K562 (cell line): Measurements from ENCODE around the gene PLEKHO2. TPM values are rescaled to one million over a fixed set of nuclear protein-coding genes. Genes with fewer than 3 reads are reported as not detected.
A peak's percentile ranks its signal among the peaks of the same experiment; 100 is the strongest.

Source experiments
- ATAC-seq: fragments of 200-7000 bp; cut with Tn5 transposase; 3 replicates; pipeline ENCODE4 v1.9.1; 2020; ENCODE audit warnings: moderate library complexity
- BruUV-seq: library from RNA; stranded (reverse); fragments of 400-500 nt; replicated peaks from 2 replicates; lab custom pipeline; 2021; lab: Mats Ljungman, UMichigan
- CTCF ChIA-PET: fragments of 300-600 bp; formaldehyde crosslinking; extraction: SDS; loops from one replicate; lab custom pipeline; 2021; ENCODE audit warnings: low intra/inter-chr PET ratio; lab: Yijun Ruan, JAX
- POLR2A ChIA-PET: fragments of 300-600, 350-650 bp; sonication (Branson Sonifier 250); formaldehyde crosslinking; extraction: SDS; loops from one replicate; lab custom pipeline; 2021; ENCODE audit warnings: antibody characterized with exemption, inconsistent platforms; lab: Yijun Ruan, JAX
- DNase-seq, 4 experiments: peaks; one replicate each; pipeline versions ENCODE4 v3.0.0 to v3.0.0-alpha.2; 2011 to 2018; ENCODE audit warnings: low spot score in 3 of 4, mixed read lengths in 3 of 4; ENCODE audit errors: extremely low read depth in 1 of 4
- FAIRE-seq: peaks from 2 replicates; lab custom pipeline; 2011; peaks lifted over from hg19 to GRCh38; lab: Jason Lieb, UNC
- H2AFZ ChIP-seq: 2 replicates; pipeline ENCODE4 v1.6.0; 2011; ENCODE audit warnings: low read depth, low read length, control low read depth, inconsistent platforms
- H3K27ac ChIP-seq: fragments of 200-600 bp; 3 replicates; pipeline ENCODE4 v1.8.0; 2011; ENCODE audit warnings: low read depth, mild to moderate bottlenecking, control low read depth, inconsistent platforms, low read length, moderate library complexity, mixed read lengths; ENCODE audit errors: extremely low read depth
- H3K27me3 ChIP-seq, 2 experiments: fragments of 300-600 bp in 1 of 2; 2 replicates in 1 of 2; 3 replicates in 1 of 2; pipeline versions ENCODE4 v1.6.0 to v1.8.0; 2011; ENCODE audit warnings: inconsistent platforms in 2 of 2, low read length in 2 of 2, mild to moderate bottlenecking in 1 of 2, mixed read lengths in 1 of 2, moderate library complexity in 1 of 2; ENCODE audit not compliant: control insufficient read depth in 2 of 2, insufficient read depth in 2 of 2
- H3K36me3 ChIP-seq: fragments of 300-600 bp; 3 replicates; pipeline ENCODE4 v1.8.0; 2011; ENCODE audit warnings: mild to moderate bottlenecking, low read length, inconsistent platforms; ENCODE audit not compliant: control insufficient read depth, insufficient read depth
- H3K4me1 ChIP-seq, 2 experiments: fragments of 200-600 bp in 1 of 2; replicated peaks in 1 of 2; 2 replicates in 1 of 2; 3 replicates in 1 of 2; pipeline versions ENCODE4 v1.5.1 to v1.8.0; 2011; ENCODE audit warnings: inconsistent platforms in 2 of 2, low read length in 2 of 2, mild to moderate bottlenecking in 1 of 2, mixed read lengths in 1 of 2, moderate library complexity in 1 of 2; ENCODE audit not compliant: control insufficient read depth in 2 of 2, insufficient read depth in 2 of 2
- H3K4me2 ChIP-seq: 2 replicates; pipeline ENCODE4 v1.6.1; 2011; ENCODE audit warnings: low read length, control low read depth, inconsistent platforms, mixed read lengths; ENCODE audit not compliant: insufficient read depth
- H3K4me3 ChIP-seq: fragments of 200-600 bp; sonication (generic), shearing (Covaris generic); 2 replicates; pipeline ENCODE4 v1.5.1; 2016; ENCODE audit warnings: control low read depth, inconsistent platforms
- H3K79me2 ChIP-seq: fragments of 200-600 bp; 3 replicates; pipeline ENCODE4 v1.8.0; 2011; ENCODE audit warnings: low read length, inconsistent platforms; ENCODE audit not compliant: control insufficient read depth, insufficient read depth
- H3K9ac ChIP-seq, 2 experiments: 2 replicates each; pipeline versions ENCODE4 v1.6.0 to v1.6.1; 2011; ENCODE audit warnings: low read depth in 2 of 2, low read length in 2 of 2, control low read depth in 1 of 2, inconsistent platforms in 1 of 2, mild to moderate bottlenecking in 1 of 2, mixed read lengths in 1 of 2; ENCODE audit not compliant: insufficient read depth in 1 of 2
- H3K9me1 ChIP-seq: one replicate; pipeline ENCODE4 v1.6.0; 2011; ENCODE audit warnings: inconsistent platforms, mild to moderate bottlenecking, low read length, moderate library complexity; ENCODE audit not compliant: control insufficient read depth, insufficient read depth
- H3K9me3 ChIP-seq: replicated peaks from 2 replicates; pipeline ENCODE4 v1.5.1; 2011; ENCODE audit warnings: low read depth, low read length, inconsistent platforms; ENCODE audit not compliant: control insufficient read depth, insufficient read depth
- H4K20me1 ChIP-seq: replicated peaks from 2 replicates; pipeline ENCODE4 v1.6.1; 2011; ENCODE audit warnings: low read length, inconsistent platforms, mixed read lengths; ENCODE audit not compliant: control insufficient read depth, insufficient read depth
- BHLHE40 ChIP-seq: IDR thresholded peaks from 2 replicates; pipeline ENCODE4 v1.6.1; 2011; ENCODE audit warnings: low read length, improper control_type of control experiment
- CTBP1 ChIP-seq: fragments of 450-650 bp; IDR thresholded peaks from 2 replicates; pipeline ENCODE4 v1.6.1; 2016; ENCODE audit warnings: borderline replicate concordance
- FOSL1 ChIP-seq: fragments of 200-800 bp; sonication (Bioruptor generic); conservative IDR thresholded peaks from 2 replicates; pipeline ENCODE4 v1.6.1; 2016; ENCODE audit warnings: missing genetic modification characterization, missing compliant biosample characterization
- JUN ChIP-seq, 2 experiments: sonication (generic) in 1 of 2; formaldehyde crosslinking in 1 of 2; IDR thresholded peaks; 2 replicates each; pipeline versions ENCODE4 v1.6.1 to v1.8.0; 2012 to 2022; ENCODE audit warnings: borderline replicate concordance in 2 of 2, mild to moderate bottlenecking in 2 of 2, improper control_type of control experiment in 1 of 2, low read depth in 1 of 2, low read length in 1 of 2, missing genetic modification reagents in 1 of 2
- NFIC ChIP-seq: fragments of 450-650 bp; IDR thresholded peaks from 2 replicates; pipeline ENCODE4 v1.6.1; 2017; ENCODE audit warnings: mild to moderate bottlenecking, inconsistent platforms
- NFIX ChIP-seq: fragments of 250-450 bp; sonication (Bioruptor Pico); IDR thresholded peaks from 2 replicates; pipeline ENCODE4 v1.4.0; 2020; ENCODE audit warnings: low read depth, mild to moderate bottlenecking, moderate library complexity
- NR2C2 ChIP-seq, 2 experiments: fragments of 200-800 bp in 1 of 2; sonication (Bioruptor generic) in 1 of 2; sonication (generic) in 1 of 2; formaldehyde crosslinking in 1 of 2; IDR thresholded peaks; 2 replicates each; pipeline versions ENCODE4 v1.6.1 to v1.8.0; 2016 to 2022; ENCODE audit warnings: mild to moderate bottlenecking in 1 of 2, missing compliant biosample characterization in 1 of 2, missing genetic modification characterization in 1 of 2, missing genetic modification reagents in 1 of 2
- ZFX ChIP-seq: sonication (generic); formaldehyde crosslinking; IDR thresholded peaks from 2 replicates; pipeline ENCODE4 v1.8.0; 2022; ENCODE audit warnings: mild to moderate bottlenecking, missing genetic modification reagents, moderate library complexity
- WGBS: fragments of 100-300 bp; shearing (Covaris generic); methylation state at CpG from one replicate; pipeline ENCODE4 v1.1.6; 2016; ENCODE audit warnings: low coverage, mixed read lengths; ENCODE audit not compliant: insufficient coverage; ENCODE audit errors: missing lambda C conversion rate; 5-methylcytosine and 5-hydroxymethylcytosine counted together
- in situ Hi-C: fragments of 300-500 bp; cut with MboI; formaldehyde crosslinking; loops from 4 replicates; pipeline ENCODE4 v1.15.0; 2018; ENCODE audit warnings: inconsistent platforms, mixed read lengths
- intact Hi-C: fragments of 100-400 bp; cut with micrococcal nuclease; formaldehyde crosslinking; loops from 2 replicates; pipeline ENCODE4 v1.14.2; 2022
- polyA plus RNA-seq, 8 experiments: library from polyadenylated mRNA; depleted of rRNA in 4 of 8; stranded (reverse) in 5 of 8; unstranded in 3 of 8; fragments of >200 nt; fragmentation: Nextera tagmentation in 2 of 8; fragmentation: Illumina TruSeq in 1 of 8; extraction: Ambion mirVana in 2 of 8; extraction: Trizol in 1 of 8; gene quantifications; 2 replicates each; pipeline versions ENCODE4 v1.2.1 to v1.2.3, GENCODE V29; 2011 to 2014; ENCODE audit warnings: inconsistent platforms in 1 of 8, missing spikeins in 1 of 8
- total RNA-seq, 7 experiments: library from RNA; depleted of rRNA in 6 of 7; stranded (reverse); fragments of >200 nt in 6 of 7; fragmentation: Illumina TruSeq in 2 of 7; extraction: Trizol in 2 of 7; gene quantifications; 2 replicates each; pipeline versions ENCODE4 v1.2.1 to v1.2.3, GENCODE V29; 2011 to 2021; ENCODE audit warnings: low replicate concordance in 1 of 7
- TF ChIP-seq, protein P1 (sequence below), 2 experiments: IDR thresholded peaks; 2 replicates each; pipeline ENCODE4 v1.6.1; 2012; ENCODE audit warnings: improper control_type of control experiment in 2 of 2, low read depth in 2 of 2, low read length in 2 of 2, borderline replicate concordance in 1 of 2

PLEKHO2 gene
- total and polyA plus RNA-seq, 9 of the 15 experiments (the other 6 are each of a cell fraction or from before 2014, with no cell fraction given) = 0.24 to 8.8 (median 5.5) TPM

DNA sequence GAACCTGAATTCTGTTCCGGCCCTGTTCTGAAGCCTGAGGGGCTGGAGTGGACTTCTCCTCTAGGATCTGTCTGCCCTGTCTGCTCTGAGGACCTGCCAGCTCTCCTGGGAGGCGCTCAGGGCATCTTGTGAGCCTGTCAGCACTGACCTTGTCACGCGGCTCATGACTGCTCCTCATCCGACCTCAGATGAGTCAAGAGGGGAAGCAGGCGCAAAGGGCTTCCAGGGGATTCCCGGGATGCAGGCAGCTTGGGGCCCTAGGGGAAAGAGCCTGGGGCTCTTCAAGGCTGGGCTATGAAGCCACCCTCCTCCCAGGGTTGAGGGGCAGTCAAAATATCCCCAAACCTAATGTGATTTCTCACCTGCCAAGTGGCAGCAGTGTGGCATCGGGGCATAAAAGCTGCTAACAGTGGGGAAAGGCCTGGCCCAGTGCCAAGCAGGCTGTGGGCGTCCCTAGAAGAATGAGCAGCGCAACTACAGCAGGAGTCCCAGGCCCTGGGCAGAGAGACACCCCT lies 42.3 kb downstream of the PLEKHO2 start:
- no peaks in the 10 kb centered on the region for H3K36me3 ChIP-seq
- no peak for TF ChIP-seq NR2C2 (CRISPR knock-in tag; IDR thresholded peaks at IDR 0.05)
- TF ChIP-seq NR2C2 (tag; IDR thresholded peaks at IDR 0.05) = peak; percentile 40; the same call in 1 of the 2 replicates
- TF ChIP-seq, protein P1, sequence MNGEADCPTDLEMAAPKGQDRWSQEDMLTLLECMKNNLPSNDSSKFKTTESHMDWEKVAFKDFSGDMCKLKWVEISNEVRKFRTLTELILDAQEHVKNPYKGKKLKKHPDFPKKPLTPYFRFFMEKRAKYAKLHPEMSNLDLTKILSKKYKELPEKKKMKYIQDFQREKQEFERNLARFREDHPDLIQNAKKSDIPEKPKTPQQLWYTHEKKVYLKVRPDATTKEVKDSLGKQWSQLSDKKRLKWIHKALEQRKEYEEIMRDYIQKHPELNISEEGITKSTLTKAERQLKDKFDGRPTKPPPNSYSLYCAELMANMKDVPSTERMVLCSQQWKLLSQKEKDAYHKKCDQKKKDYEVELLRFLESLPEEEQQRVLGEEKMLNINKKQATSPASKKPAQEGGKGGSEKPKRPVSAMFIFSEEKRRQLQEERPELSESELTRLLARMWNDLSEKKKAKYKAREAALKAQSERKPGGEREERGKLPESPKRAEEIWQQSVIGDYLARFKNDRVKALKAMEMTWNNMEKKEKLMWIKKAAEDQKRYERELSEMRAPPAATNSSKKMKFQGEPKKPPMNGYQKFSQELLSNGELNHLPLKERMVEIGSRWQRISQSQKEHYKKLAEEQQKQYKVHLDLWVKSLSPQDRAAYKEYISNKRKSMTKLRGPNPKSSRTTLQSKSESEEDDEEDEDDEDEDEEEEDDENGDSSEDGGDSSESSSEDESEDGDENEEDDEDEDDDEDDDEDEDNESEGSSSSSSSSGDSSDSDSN (IDR thresholded peaks at IDR 0.05; ENCODE audit: borderline replicate concordance in 1 of 2, low read depth in 2 of 2, low read length in 2 of 2) = no peak
- TF ChIP-seq NFIX (CRISPR knock-in tag) = peak; percentile 44
- no peak for TF ChIP-seq ZFX (CRISPR knock-in tag)
- TF ChIP-seq NFIC = peak; percentile 92
- peak; percentile 45; the same call in 1 of the 2 replicates for TF ChIP-seq JUN (IDR thresholded peaks at IDR 0.05; ENCODE audit: borderline replicate concordance, low read depth, low read length)
- TF ChIP-seq JUN (CRISPR knock-in tag; IDR thresholded peaks at IDR 0.05; ENCODE audit: borderline replicate concordance) = no peak
- TF ChIP-seq BHLHE40 = peak; percentile 51
- TF ChIP-seq FOSL1 (tag) = peak; percentile 37
- TF ChIP-seq CTBP1 = 0 out of 2 replicates have a peak, but pooled peaks have one; percentile 14
- H3K9me1 ChIP-seq = no peaks in the 10 kb centered on the region
- intact Hi-C loops = no loop called here
- in situ Hi-C loops = no loop called here
- ATAC-seq (no peak; the same call in 2 of the 3 replicates), FAIRE-seq (no peak), DNase-seq (no peak)
- no peaks in the 10 kb centered on the region for H4K20me1 ChIP-seq
- H3K9ac ChIP-seq = peak overlapping the region in 1 of 2 experiments; percentile 21; a peak in 1 of 4 replicates
- peaks cover 2 to 6% of the 10 kb centered on the region in 2 experiments; a peak in 2 of 5 replicates for H3K27me3 ChIP-seq
- CTCF ChIA-PET = no interaction called here
- no peak overlapping the region for H3K4me3 ChIP-seq
- no peak overlapping the region for H3K4me2 ChIP-seq
- H3K27ac ChIP-seq = no peak overlapping the region
- H2AFZ ChIP-seq = no peak overlapping the region
- POLR2A ChIA-PET = interaction anchor here (0.6 to 1.7 kb wide), 3 partner anchors 10 to 1611 kb away, joined by 3 to 7 read pairs (median 4); no protein-coding TSS in a partner anchor
- no peaks in the 10 kb centered on the region for H3K9me3 ChIP-seq
- peaks cover 0 to 8% of the 10 kb centered on the region in 2 experiments; a peak in 2 of 5 replicates for H3K4me1 ChIP-seq
- WGBS = 3% methylated on average over 7 of the region's 10 CpGs
- BruUV-seq = no TSS peak
- H3K79me2 ChIP-seq = no peaks in the 10 kb centered on the region
